ENCODE results near the gene UBAP1.

Gene UBAP1

GRCh38 chr9:34197756-34198711, 19.2 kb downstream of the UBAP1 start:
- Histone ChIP-seq H3K27ac (ENCODE audit: low read length) (no peak overlapping the region), H3K27me3 (replicated peaks; ENCODE audit: insufficient read depth, low read length) (no peaks in the 10 kb centered on the region), H3K9me3 (replicated peaks; ENCODE audit: insufficient read depth, low read length) (no peaks in the 10 kb centered on the region), H3K36me3 (replicated peaks; ENCODE audit: insufficient read depth, low read length) (no peaks in the 10 kb centered on the region), H3K4me2 (ENCODE audit: low read depth, low read length) (no peak overlapping the region), H3K4me3 (ENCODE audit: low read length) (no peak overlapping the region), H3K9ac (ENCODE audit: low read length) (no peak overlapping the region), H3K79me2 (ENCODE audit: low read length) (peaks cover 76% of the 10 kb centered on the region), H4K20me1 (ENCODE audit: insufficient read depth, low read length) (peaks cover under 1% of the 10 kb centered on the region; the same call in 1 of the 2 replicates), H3K4me1 (ENCODE audit: low read length) (0 out of 2 replicates have a peak, but pooled peaks cover 5% of the 10 kb centered on the region), H3F3A (ENCODE audit: insufficient read depth, low read length) (no peaks in the 10 kb centered on the region), H3K9me2 (replicated peaks; ENCODE audit: insufficient read depth, low read length) (no peaks in the 10 kb centered on the region), H2AFZ (ENCODE audit: low read length) (no peak overlapping the region)
- no peak for TF ChIP-seq EZH2phosphoT487 (IDR thresholded peaks at IDR 0.05; ENCODE audit: low read length)
- TF ChIP-seq EZH2 (optimal IDR thresholded peaks at IDR 0.05; ENCODE audit: low read depth, low read length), result no peak
- TF ChIP-seq CTCF (IDR thresholded peaks at IDR 0.05; ENCODE audit: low read length), result no peak
- DNase-seq, result no peak

GRCh38 chr9:34200092-34200491, 21.2 kb downstream of the UBAP1 start:
- Histone ChIP-seq H2AFZ (ENCODE audit: low read length) (no peak overlapping the region), H3K4me2 (ENCODE audit: low read depth, low read length) (no peak overlapping the region), H3K9ac (ENCODE audit: low read length) (no peak overlapping the region), H3K79me2 (ENCODE audit: low read length) (peaks cover 77% of the 10 kb centered on the region), H3K4me1 (ENCODE audit: low read length) (no peaks in the 10 kb centered on the region), H3K4me3 (ENCODE audit: low read length) (no peak overlapping the region), H3K27me3 (replicated peaks; ENCODE audit: insufficient read depth, low read length) (no peaks in the 10 kb centered on the region), H3K27ac (ENCODE audit: low read length) (no peak overlapping the region), H3K36me3 (replicated peaks; ENCODE audit: insufficient read depth, low read length) (no peaks in the 10 kb centered on the region), H3K9me3 (replicated peaks; ENCODE audit: insufficient read depth, low read length) (no peaks in the 10 kb centered on the region), H3K9me2 (replicated peaks; ENCODE audit: insufficient read depth, low read length) (no peaks in the 10 kb centered on the region), H4K20me1 (ENCODE audit: insufficient read depth, low read length) (peaks cover 4% of the 10 kb centered on the region; the same call in 1 of the 2 replicates), H3F3A (ENCODE audit: insufficient read depth, low read length) (no peaks in the 10 kb centered on the region)
- no peak for DNase-seq
- TF ChIP-seq EZH2phosphoT487 (IDR thresholded peaks at IDR 0.05; ENCODE audit: low read length) (no peak), CTCF (IDR thresholded peaks at IDR 0.05; ENCODE audit: low read length) (no peak), EZH2 (optimal IDR thresholded peaks at IDR 0.05; ENCODE audit: low read depth, low read length) (no peak)

- Histone ChIP-seq H3K36me3 (replicated peaks; ENCODE audit: insufficient read depth, low read length) (no peaks in the 10 kb centered on the region), H3F3A (ENCODE audit: insufficient read depth, low read length) (no peaks in the 10 kb centered on the region), H3K27me3 (replicated peaks; ENCODE audit: insufficient read depth, low read length) (no peaks in the 10 kb centered on the region), H3K4me3 (ENCODE audit: low read length) (no peak overlapping the region), H3K9me2 (replicated peaks; ENCODE audit: insufficient read depth, low read length) (no peaks in the 10 kb centered on the region), H3K4me1 (ENCODE audit: low read length) (no peaks in the 10 kb centered on the region), H4K20me1 (ENCODE audit: insufficient read depth, low read length) (peaks cover 4% of the 10 kb centered on the region; the same call in 1 of the 2 replicates), H2AFZ (ENCODE audit: low read length) (no peak overlapping the region), H3K9me3 (replicated peaks; ENCODE audit: insufficient read depth, low read length) (no peaks in the 10 kb centered on the region), H3K4me2 (ENCODE audit: low read depth, low read length) (no peak overlapping the region), H3K9ac (ENCODE audit: low read length) (no peak overlapping the region), H3K27ac (ENCODE audit: low read length) (no peak overlapping the region), H3K79me2 (ENCODE audit: low read length) (peaks cover 74% of the 10 kb centered on the region)
- TF ChIP-seq EZH2phosphoT487 (IDR thresholded peaks at IDR 0.05; ENCODE audit: low read length) (no peak), EZH2 (optimal IDR thresholded peaks at IDR 0.05; ENCODE audit: low read depth, low read length) (no peak), CTCF (IDR thresholded peaks at IDR 0.05; ENCODE audit: low read length) (no peak)
- no peak for DNase-seq
Observed at GRCh38 chr9:34203275-34203991, 24.6 kb downstream of the UBAP1 start.
